ENCODE measurements around the gene PRDX2. TPM values are rescaled to one million over a fixed set of nuclear protein-coding genes. Genes with fewer than 3 reads are reported as not detected.

The PRDX2 gene
- total and polyA plus RNA-seq, 2 experiments from 2014 or later = 346 to 465 TPM

- Mint-ChIP-seq H3K4me1 (peaks cover 20% of the 10 kb centered on the region; the same call in 2 of the 3 replicates), H3K27ac (no peak overlapping the region), H3K9me3 (no peaks in the 10 kb centered on the region; the same call in 2 of the 3 replicates), H3K4me3 (no peak overlapping the region), H3K27me3 (ENCODE audit: insufficient read depth, low read depth, poor library complexity) (peaks cover 23% of the 10 kb centered on the region), H3K36me3 (ENCODE audit: low read depth) (no peaks in the 10 kb centered on the region)
- H3K4me3 ChIP-seq = no peak overlapping the region
- H2AFZ ChIP-seq = no peak overlapping the region
- H4K20me1 ChIP-seq (replicated peaks; ENCODE audit: insufficient read depth) = peaks cover 4% of the 10 kb centered on the region; the same call in 1 of the 2 replicates
- ATAC-seq = no peak
- TF ChIP-seq ZNF462 (CRISPR knock-in tag; IDR thresholded peaks at IDR 0.05) (no peak), ETS1 (IDR thresholded peaks at IDR 0.05) (no peak), EZH2 (IDR thresholded peaks at IDR 0.05; ENCODE audit: low read depth, unreplicated experiment) (no peak), REST (IDR thresholded peaks at IDR 0.05; ENCODE audit: unreplicated experiment) (no peak)
- peaks cover 7% of the 10 kb centered on the region; the same call in 1 of the 2 replicates for H3F3A ChIP-seq (replicated peaks; ENCODE audit: low read depth)
- DNase-seq (ENCODE audit: low spot score) = peak; percentile 34
- H3K9me2 ChIP-seq (ENCODE audit: insufficient read depth) = no peaks in the 10 kb centered on the region
- H3K4me1 ChIP-seq (ENCODE audit: insufficient read depth) = no peaks in the 10 kb centered on the region; the same call in 1 of the 2 replicates
- no peak overlapping the region for H3K4me2 ChIP-seq
- H3K27ac ChIP-seq (ENCODE audit: low read depth) = no peak overlapping the region
- peaks cover 11% of the 10 kb centered on the region; the same call in 1 of the 2 replicates for H3K27me3 ChIP-seq (ENCODE audit: insufficient read depth)
- H3K79me2 ChIP-seq (replicated peaks; ENCODE audit: insufficient read depth) = no peaks in the 10 kb centered on the region
- H3K36me3 ChIP-seq (ENCODE audit: insufficient read depth) = no peaks in the 10 kb centered on the region
Observed at GRCh38 chr19:12754465-12755196, 47.0 kb downstream of the PRDX2 start.
